Epithelial cell of esophagus (primary cell): ENCODE data around the gene FFAR2.

Experiments used
- DNase-seq: peaks from one replicate; pipeline ENCODE4 v3.0.0; 2010; ENCODE audit warnings: low read depth
- H3K4me3 ChIP-seq: 2 replicates; pipeline ENCODE4 v1.5.1; 2011; ENCODE audit warnings: mild to moderate bottlenecking, low read length, control low read depth
- TF ChIP-seq, protein P1 (sequence below): IDR thresholded peaks from 2 replicates; pipeline ENCODE4 v1.5.1; 2011; ENCODE audit warnings: low read depth, mild to moderate bottlenecking, low read length, control low read depth, inconsistent platforms; ENCODE audit not compliant: insufficient read depth; ENCODE audit errors: missing control alignments

The FFAR2 gene

DNA sequence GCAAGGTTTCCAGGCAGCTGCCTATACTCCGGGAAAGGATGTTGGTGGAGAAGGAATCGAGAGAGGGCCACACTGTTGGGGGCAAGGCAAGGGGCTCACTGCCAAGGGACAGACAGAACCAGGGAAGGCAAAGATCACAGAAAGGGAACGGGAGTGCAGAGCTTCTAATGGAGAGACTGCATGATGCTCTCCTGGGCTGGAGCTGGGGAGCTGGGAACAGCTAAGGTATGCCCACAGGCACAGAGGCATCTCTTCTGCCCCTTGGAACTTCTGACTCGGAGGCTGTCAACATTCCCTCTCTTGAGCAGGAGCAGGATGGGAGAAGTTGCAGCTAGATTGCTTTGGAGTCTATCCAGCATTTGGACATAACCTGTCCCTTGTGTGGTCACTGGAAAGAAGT lies 22.4 kb upstream of the FFAR2 start:
- no peak overlapping the region for H3K4me3 ChIP-seq
- no peak for DNase-seq
- TF ChIP-seq, protein P1, sequence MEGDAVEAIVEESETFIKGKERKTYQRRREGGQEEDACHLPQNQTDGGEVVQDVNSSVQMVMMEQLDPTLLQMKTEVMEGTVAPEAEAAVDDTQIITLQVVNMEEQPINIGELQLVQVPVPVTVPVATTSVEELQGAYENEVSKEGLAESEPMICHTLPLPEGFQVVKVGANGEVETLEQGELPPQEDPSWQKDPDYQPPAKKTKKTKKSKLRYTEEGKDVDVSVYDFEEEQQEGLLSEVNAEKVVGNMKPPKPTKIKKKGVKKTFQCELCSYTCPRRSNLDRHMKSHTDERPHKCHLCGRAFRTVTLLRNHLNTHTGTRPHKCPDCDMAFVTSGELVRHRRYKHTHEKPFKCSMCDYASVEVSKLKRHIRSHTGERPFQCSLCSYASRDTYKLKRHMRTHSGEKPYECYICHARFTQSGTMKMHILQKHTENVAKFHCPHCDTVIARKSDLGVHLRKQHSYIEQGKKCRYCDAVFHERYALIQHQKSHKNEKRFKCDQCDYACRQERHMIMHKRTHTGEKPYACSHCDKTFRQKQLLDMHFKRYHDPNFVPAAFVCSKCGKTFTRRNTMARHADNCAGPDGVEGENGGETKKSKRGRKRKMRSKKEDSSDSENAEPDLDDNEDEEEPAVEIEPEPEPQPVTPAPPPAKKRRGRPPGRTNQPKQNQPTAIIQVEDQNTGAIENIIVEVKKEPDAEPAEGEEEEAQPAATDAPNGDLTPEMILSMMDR = no peak

DNA sequence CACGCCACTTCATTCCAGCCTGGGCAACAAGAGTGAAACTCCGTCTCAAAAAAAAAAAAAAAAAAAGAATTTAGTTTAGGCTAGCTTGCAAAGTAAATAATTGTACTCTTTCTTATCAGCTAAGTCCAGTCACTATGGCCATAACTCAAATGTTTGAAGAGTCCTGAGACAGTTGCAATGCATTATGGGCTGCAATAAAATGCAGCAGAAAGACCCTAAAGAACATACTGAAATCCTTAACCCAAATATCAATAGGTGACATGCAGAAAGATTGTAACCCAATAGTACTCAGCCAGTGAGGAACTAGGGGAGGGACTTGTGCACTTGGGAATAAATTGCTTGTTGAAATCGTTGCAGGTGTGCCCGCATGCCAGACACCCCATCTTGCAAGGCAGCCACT lies 20.9 kb upstream of the FFAR2 start:
- TF ChIP-seq, protein P1 = no peak
- H3K4me3 ChIP-seq = no peak overlapping the region
- no peak for DNase-seq

DNA sequence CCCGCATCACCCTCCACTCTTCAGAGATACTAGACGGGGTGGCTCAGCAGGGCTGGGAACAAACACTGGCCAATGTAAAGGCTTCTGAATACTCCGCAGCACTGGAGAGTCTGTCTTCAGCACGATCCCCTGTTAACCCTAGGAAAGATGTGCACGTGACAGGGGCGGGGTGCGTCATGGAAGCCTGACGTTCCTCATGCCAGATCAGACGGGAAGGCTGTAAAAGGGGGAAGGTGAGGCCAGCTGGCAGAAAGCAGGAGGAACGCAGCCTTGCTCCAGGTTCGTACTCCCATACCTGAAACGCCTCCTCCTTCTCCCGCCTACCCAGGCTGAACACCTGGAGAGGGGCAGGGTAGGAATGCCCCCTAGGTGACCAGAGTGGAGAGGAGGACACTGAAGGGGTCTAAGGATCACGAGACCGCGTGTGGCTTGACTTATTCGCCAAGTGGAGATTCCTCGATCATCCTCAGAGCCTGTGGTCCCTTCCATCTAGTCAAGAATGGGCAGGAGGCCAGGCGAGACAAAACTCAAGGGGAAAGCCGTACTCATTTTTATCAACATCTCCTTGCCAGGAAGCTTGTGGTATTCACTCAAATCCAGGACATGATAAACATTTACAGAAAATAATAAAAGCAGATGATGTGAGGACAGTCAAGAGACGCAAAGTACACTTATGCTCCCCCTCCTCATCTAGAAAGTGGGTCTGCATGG lies 18.2 kb upstream of the FFAR2 start:
- no peak overlapping the region for H3K4me3 ChIP-seq
- TF ChIP-seq, protein P1 = no peak
- DNase-seq = no peak

DNA sequence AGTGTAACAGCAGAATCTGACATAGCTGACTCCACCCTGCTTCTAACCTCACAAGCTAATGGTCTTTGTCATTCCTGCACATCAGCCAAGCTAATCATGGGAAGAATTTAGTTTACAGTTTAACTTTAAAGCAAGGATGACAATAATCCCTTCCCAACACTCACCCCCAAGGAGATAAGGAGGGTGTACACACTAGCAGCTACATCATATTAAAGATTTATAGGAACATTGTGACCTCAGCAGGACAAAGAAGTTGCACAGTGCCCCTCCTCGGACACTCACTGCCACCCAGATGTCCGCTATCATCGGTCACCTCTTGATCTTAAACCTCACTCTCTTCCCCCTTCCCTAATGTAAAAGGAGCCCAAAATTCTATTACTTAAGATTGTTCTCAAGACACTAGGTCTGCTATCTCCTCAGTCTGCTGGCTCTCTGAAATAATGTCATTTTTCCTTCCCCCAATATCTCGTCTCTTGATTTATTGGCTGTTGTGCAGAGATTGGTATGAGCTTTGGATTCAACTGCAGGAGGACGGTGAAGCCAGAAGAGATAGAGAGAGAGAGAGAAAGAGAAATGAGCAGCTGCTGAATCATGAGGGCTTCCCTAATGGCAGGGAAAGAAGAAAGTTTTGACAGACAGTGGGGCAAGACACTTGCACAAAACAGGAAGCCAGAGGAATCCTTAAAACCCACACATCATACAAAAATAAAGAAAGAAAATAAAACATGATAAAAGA lies 17.5 kb upstream of the FFAR2 start:
- no peak overlapping the region for H3K4me3 ChIP-seq
- DNase-seq = no peak
- TF ChIP-seq, protein P1 = no peak

DNA sequence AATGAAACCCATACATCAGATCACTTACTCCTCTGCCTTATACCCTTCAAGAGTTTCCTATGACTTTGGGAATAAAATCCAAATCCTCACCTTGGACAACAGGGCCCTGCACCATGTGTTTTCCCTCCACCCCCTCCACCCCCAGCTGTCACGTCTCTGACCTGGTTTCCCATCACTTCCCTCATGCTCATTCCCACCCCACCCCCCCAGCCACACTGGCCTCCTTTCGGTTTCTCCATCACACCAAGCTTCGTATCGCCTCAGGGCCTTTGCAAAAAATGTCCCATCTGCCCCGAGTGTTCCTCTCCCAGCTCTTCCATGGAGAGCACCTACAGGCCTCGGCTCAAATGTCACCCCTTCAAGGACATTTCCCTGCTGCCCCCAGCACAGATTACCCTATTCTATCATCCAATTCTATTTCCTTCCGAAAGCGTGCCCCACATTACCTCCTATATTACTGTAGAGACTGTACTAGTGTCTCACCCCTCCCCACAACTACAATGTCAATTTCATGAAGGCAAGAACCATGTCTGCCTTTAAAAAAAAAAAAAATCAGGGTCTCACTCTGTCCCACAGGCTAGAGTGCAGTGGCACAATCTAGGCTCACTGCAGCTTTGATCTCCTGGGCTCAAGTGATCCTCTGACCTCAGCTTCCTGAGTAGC lies 16.8 kb upstream of the FFAR2 start:
- TF ChIP-seq, protein P1 = no peak

DNA sequence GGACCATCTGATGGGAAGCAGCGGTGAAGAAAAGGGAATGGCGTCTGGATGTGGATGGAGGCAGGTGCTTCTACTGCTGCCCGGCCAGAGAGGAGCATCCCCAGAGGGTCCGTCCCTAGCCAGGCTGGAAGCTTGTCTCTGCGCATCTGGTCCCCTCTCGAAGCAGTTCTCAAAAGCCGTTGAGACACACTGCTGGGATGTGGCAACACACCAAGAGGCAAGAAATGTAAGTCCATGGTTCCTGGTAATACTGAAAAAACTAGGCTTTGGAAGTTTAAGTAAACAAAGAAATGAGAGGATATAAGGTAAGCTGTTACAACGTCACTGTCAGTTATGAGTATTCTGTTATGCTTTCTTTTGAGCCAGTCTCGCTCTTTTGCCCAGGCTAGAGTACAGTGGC lies 15.1 kb upstream of the FFAR2 start:
- DNase-seq = no peak
- TF ChIP-seq, protein P1 = no peak

More for the DNA sequence above, 16.8 kb upstream of the FFAR2 start:
- DNase-seq = no peak
- H3K4me3 ChIP-seq = no peak overlapping the region

More for the DNA sequence above, 15.1 kb upstream of the FFAR2 start:
- H3K4me3 ChIP-seq = no peak overlapping the region
